Measurements from ENCODE around the gene ATP5F1D. TPM values are rescaled to one million over a fixed set of nuclear protein-coding genes. Genes with fewer than 3 reads are reported as not detected.

The ATP5F1D gene
- total and polyA plus RNA-seq, 2 donors (not counting 3 experiments of a cell fraction or from before 2014, with no cell fraction given), result 167 to 192 TPM

DNA sequence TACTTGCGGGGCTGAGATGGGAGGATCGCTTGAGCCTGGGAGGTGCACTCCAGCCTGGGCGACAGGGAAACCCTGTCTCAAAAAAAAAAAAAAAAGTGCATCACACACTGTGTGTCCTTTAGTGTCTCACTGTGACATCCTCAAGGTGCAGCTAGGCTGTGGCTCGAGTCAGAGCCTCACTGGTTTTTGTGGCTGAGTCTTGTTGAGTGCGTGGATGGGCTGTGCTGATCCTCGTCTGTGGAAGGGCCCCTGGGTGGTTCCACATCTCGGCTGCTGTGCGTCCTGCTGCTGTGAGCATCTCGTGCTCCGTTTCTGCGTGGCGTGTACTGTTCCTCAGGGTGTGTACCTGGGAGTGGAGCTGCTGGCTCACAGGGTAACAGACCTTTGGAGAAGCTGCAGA is 24.8 kb upstream of the ATP5F1D start:
- ChIA-PET CTCF (interaction anchor here (2.1 to 2.3 kb wide), 2 partner anchors 27 to 103 kb away, joined by 8 to 11 read pairs; no protein-coding TSS in a partner anchor), POLR2A (no interaction called here)
- FAIRE-seq (no peak), DNase-seq (ENCODE audit: low read depth, low spot score) (no peak)
- intact Hi-C loops (cut with micrococcal nuclease), result no loop called here
- Histone ChIP-seq H3K4me1 (ENCODE audit: control insufficient read depth, extremely low read depth, insufficient read depth, low read length) (peaks cover 28% of the 10 kb centered on the region), H3K27me3 (ENCODE audit: control insufficient read depth in 2 of 2, insufficient read depth in 2 of 2, low read length in 2 of 2) (no peaks in the 10 kb centered on the region), H4K20me1 (replicated peaks; ENCODE audit: control insufficient read depth, extremely low read depth, insufficient read depth, low read length) (no peaks in the 10 kb centered on the region), H3K4me2 (ENCODE audit: insufficient read depth, low read length) (no peak overlapping the region), H3K9me1 (replicated peaks; ENCODE audit: control insufficient read depth, extremely low read depth, insufficient read depth, low read length) (no peaks in the 10 kb centered on the region), H3K79me2 (ENCODE audit: control insufficient read depth, insufficient read depth, low read length) (peaks cover 57% of the 10 kb centered on the region), H3K36me3 (ENCODE audit: control insufficient read depth in 2 of 2, extremely low read depth in 1 of 2, insufficient read depth in 2 of 2, low read length in 2 of 2) (peaks cover 0 to 6% of the 10 kb centered on the region in 2 experiments), H3K4me3 (replicated peaks in 1 of 3; ENCODE audit: insufficient read depth in 1 of 3, low read depth in 1 of 3, low read length in 3 of 3) (no peak overlapping the region), H3K9ac (replicated peaks; ENCODE audit: extremely low read depth, insufficient read depth, low read length) (no peak overlapping the region), H3K9me3 (replicated peaks; ENCODE audit: control insufficient read depth, insufficient read depth, low read length) (no peaks in the 10 kb centered on the region), H2AFZ (ENCODE audit: low read depth, low read length) (no peak overlapping the region), H3K27ac (ENCODE audit: insufficient read depth, low read depth, low read length) (no peak overlapping the region)
- no TSS peak for BruUV-seq (replicated peaks)
- dilution Hi-C loops (cut with MboI; ENCODE audit: extremely low pct_ligation_motif_present, low sequenced_read_pairs), result no loop called here
- TF ChIP-seq GATA2 (IDR thresholded peaks at IDR 0.05; ENCODE audit: insufficient read depth, insufficient read length, low read depth, low read length) (no peak), POLR2AphosphoS5 (IDR thresholded peaks at IDR 0.05; ENCODE audit: insufficient read depth, low read depth, low read length) (no peak)

DNA sequence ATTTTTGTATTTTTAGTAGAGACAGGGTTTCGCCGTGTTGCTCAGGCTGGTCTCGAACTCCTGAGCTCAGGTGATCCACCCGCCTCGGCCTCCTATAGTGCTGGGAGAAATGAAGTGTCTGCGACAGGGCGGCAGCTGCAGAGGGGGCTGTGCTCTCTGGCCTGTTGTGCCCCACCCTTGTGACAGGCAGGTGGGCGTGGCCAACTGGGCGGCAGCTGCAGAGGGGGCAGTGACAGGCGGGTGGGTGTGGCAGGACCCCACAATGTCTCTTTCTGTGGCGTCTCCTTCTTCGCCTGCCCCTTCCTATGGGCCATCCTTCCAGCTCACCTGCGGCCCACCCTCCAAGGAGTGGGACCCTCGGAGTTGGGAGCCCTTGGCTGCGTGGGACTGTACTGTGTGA is 24.2 kb upstream of the ATP5F1D start:
- H3K27ac ChIP-seq (ENCODE audit: insufficient read depth, low read depth, low read length), result no peak overlapping the region

More for the DNA sequence above, 24.2 kb upstream of the ATP5F1D start:
- Histone ChIP-seq H3K4me2 (ENCODE audit: insufficient read depth, low read length) (no peak overlapping the region), H3K9ac (replicated peaks; ENCODE audit: extremely low read depth, insufficient read depth, low read length) (no peak overlapping the region), H3K27me3 (ENCODE audit: control insufficient read depth in 2 of 2, insufficient read depth in 2 of 2, low read length in 2 of 2) (no peaks in the 10 kb centered on the region), H3K9me3 (replicated peaks; ENCODE audit: control insufficient read depth, insufficient read depth, low read length) (no peaks in the 10 kb centered on the region), H3K79me2 (ENCODE audit: control insufficient read depth, insufficient read depth, low read length) (peaks cover 52% of the 10 kb centered on the region), H4K20me1 (replicated peaks; ENCODE audit: control insufficient read depth, extremely low read depth, insufficient read depth, low read length) (no peaks in the 10 kb centered on the region), H3K36me3 (ENCODE audit: control insufficient read depth in 2 of 2, extremely low read depth in 1 of 2, insufficient read depth in 2 of 2, low read length in 2 of 2) (peaks cover 0 to 6% of the 10 kb centered on the region in 2 experiments), H2AFZ (ENCODE audit: low read depth, low read length) (no peak overlapping the region), H3K4me3 (replicated peaks in 1 of 3; ENCODE audit: insufficient read depth in 1 of 3, low read depth in 1 of 3, low read length in 3 of 3) (no peak overlapping the region), H3K9me1 (replicated peaks; ENCODE audit: control insufficient read depth, extremely low read depth, insufficient read depth, low read length) (no peaks in the 10 kb centered on the region), H3K4me1 (ENCODE audit: control insufficient read depth, extremely low read depth, insufficient read depth, low read length) (peaks cover 28% of the 10 kb centered on the region)
- BruUV-seq (replicated peaks), result no TSS peak
- ChIA-PET CTCF (interaction anchor here (2.1 to 2.3 kb wide), 2 partner anchors 27 to 104 kb away, joined by 8 to 11 read pairs; no protein-coding TSS in a partner anchor), POLR2A (no interaction called here)
- intact Hi-C loops (cut with micrococcal nuclease), result no loop called here
- dilution Hi-C loops (cut with MboI; ENCODE audit: extremely low pct_ligation_motif_present, low sequenced_read_pairs), result no loop called here
- no peak for TF ChIP-seq MYC (IDR thresholded peaks at IDR 0.05; ENCODE audit: low read depth, low read length)
- TF ChIP-seq FOS (IDR thresholded peaks at IDR 0.05; ENCODE audit: borderline replicate concordance, insufficient read depth, low read length), result no peak
- TF ChIP-seq, protein P1, sequence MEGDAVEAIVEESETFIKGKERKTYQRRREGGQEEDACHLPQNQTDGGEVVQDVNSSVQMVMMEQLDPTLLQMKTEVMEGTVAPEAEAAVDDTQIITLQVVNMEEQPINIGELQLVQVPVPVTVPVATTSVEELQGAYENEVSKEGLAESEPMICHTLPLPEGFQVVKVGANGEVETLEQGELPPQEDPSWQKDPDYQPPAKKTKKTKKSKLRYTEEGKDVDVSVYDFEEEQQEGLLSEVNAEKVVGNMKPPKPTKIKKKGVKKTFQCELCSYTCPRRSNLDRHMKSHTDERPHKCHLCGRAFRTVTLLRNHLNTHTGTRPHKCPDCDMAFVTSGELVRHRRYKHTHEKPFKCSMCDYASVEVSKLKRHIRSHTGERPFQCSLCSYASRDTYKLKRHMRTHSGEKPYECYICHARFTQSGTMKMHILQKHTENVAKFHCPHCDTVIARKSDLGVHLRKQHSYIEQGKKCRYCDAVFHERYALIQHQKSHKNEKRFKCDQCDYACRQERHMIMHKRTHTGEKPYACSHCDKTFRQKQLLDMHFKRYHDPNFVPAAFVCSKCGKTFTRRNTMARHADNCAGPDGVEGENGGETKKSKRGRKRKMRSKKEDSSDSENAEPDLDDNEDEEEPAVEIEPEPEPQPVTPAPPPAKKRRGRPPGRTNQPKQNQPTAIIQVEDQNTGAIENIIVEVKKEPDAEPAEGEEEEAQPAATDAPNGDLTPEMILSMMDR (IDR thresholded peaks at IDR 0.05; ENCODE audit: extremely low read depth in 1 of 2, insufficient read depth in 1 of 2, low read depth in 1 of 2, low read length in 2 of 2), result no peak
- no peak for TF ChIP-seq EZH2 (IDR thresholded peaks at IDR 0.05; ENCODE audit: borderline replicate concordance, low read depth, low read length, severe bottlenecking)
- TF ChIP-seq GATA2 (IDR thresholded peaks at IDR 0.05; ENCODE audit: insufficient read depth, insufficient read length, low read depth, low read length), result no peak
- TF ChIP-seq POLR2AphosphoS5 (IDR thresholded peaks at IDR 0.05; ENCODE audit: insufficient read depth, low read depth, low read length), result no peak
- TF ChIP-seq, protein P2, sequence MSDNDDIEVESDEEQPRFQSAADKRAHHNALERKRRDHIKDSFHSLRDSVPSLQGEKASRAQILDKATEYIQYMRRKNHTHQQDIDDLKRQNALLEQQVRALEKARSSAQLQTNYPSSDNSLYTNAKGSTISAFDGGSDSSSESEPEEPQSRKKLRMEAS (IDR thresholded peaks at IDR 0.05; ENCODE audit: insufficient read depth, insufficient read length), result no peak
- no peak for TF ChIP-seq JUN (IDR thresholded peaks at IDR 0.05; ENCODE audit: borderline replicate concordance, insufficient read depth, insufficient read length, low read depth)
- TF ChIP-seq POLR2A (IDR thresholded peaks at IDR 0.05; ENCODE audit: low read depth, low read length), result no peak
- DNase-seq (ENCODE audit: low read depth, low spot score) (no peak), FAIRE-seq (no peak)

Data from endothelial cell of umbilical vein (primary cell).